Astrocyte (in vitro differentiated cells and primary cell): ENCODE data around the gene ZMIZ1. TPM values are rescaled to one million over a fixed set of nuclear protein-coding genes. Genes with fewer than 3 reads are reported as not detected.

Experiments used
- DNase-seq: peaks from one replicate; pipeline ENCODE4 v3.0.0-alpha.2; 2010; ENCODE audit warnings: low read depth
- FAIRE-seq: peaks from 2 replicates; lab custom pipeline; 2011; peaks lifted over from hg19 to GRCh38; lab: Jason Lieb, UNC
- H2AFZ ChIP-seq: 2 replicates; pipeline ENCODE4 v1.6.0; 2012; ENCODE audit warnings: low read depth, low read length, inconsistent platforms
- H3K27ac ChIP-seq: 2 replicates; pipeline ENCODE4 v1.5.1; 2011; ENCODE audit warnings: low read depth, low read length, inconsistent platforms
- H3K27me3 ChIP-seq: 2 replicates; pipeline ENCODE4 v1.6.0; 2011; ENCODE audit warnings: low read length, inconsistent platforms; ENCODE audit not compliant: insufficient read depth
- H3K36me3 ChIP-seq: 2 replicates; pipeline ENCODE4 v1.5.1; 2011; ENCODE audit warnings: low read length, inconsistent platforms; ENCODE audit not compliant: insufficient read depth
- H3K4me1 ChIP-seq: 2 replicates; pipeline ENCODE4 v1.5.1; 2011; ENCODE audit warnings: low read length, inconsistent platforms; ENCODE audit not compliant: insufficient read depth
- H3K4me2 ChIP-seq: 2 replicates; pipeline ENCODE4 v1.6.0; 2012; ENCODE audit warnings: low read length, inconsistent platforms
- H3K4me3 ChIP-seq: 2 replicates; pipeline ENCODE4 v1.5.1; 2011; ENCODE audit warnings: low read depth, mild to moderate bottlenecking, low read length, inconsistent platforms; ENCODE audit not compliant: insufficient read depth
- H3K79me2 ChIP-seq: 2 replicates; pipeline ENCODE4 v1.6.0; 2012; ENCODE audit warnings: mild to moderate bottlenecking, low read length, inconsistent platforms; ENCODE audit not compliant: insufficient read depth
- H3K9ac ChIP-seq: 2 replicates; pipeline ENCODE4 v1.6.0; 2012; ENCODE audit warnings: mild to moderate bottlenecking, low read length, inconsistent platforms
- H3K9me3 ChIP-seq: 2 replicates; pipeline ENCODE4 v1.5.1; 2012; ENCODE audit warnings: low read depth, mild to moderate bottlenecking, low read length, inconsistent platforms; ENCODE audit not compliant: insufficient read depth
- H4K20me1 ChIP-seq: 2 replicates; pipeline ENCODE4 v1.6.0; 2012; ENCODE audit warnings: low read length, inconsistent platforms; ENCODE audit not compliant: insufficient read depth
- H3K27ac Mint-ChIP-seq: one replicate; pipeline ENCODE4 v1.8.0; 2021; ENCODE audit warnings: mild to moderate bottlenecking, mixed read lengths; ENCODE audit not compliant: unreplicated experiment
- H3K27me3 Mint-ChIP-seq: one replicate; pipeline ENCODE4 v1.8.0; 2021; ENCODE audit warnings: low read depth, mixed read lengths; ENCODE audit not compliant: unreplicated experiment
- H3K36me3 Mint-ChIP-seq: one replicate; pipeline ENCODE4 v1.8.0; 2021; ENCODE audit warnings: low read depth, mixed read lengths; ENCODE audit not compliant: unreplicated experiment
- H3K4me1 Mint-ChIP-seq: one replicate; pipeline ENCODE4 v1.8.0; 2021; ENCODE audit warnings: low read depth, mixed read lengths; ENCODE audit not compliant: unreplicated experiment
- H3K4me3 Mint-ChIP-seq: one replicate; pipeline ENCODE4 v1.8.0; 2021; ENCODE audit warnings: mild to moderate bottlenecking, moderate library complexity, mixed read lengths; ENCODE audit not compliant: unreplicated experiment
- H3K9me3 Mint-ChIP-seq: one replicate; pipeline ENCODE4 v1.8.0; 2021; ENCODE audit warnings: mild to moderate bottlenecking, mixed read lengths; ENCODE audit not compliant: unreplicated experiment
- EZH2 ChIP-seq: IDR thresholded peaks from 2 replicates; pipeline ENCODE4 v1.6.1; 2012; ENCODE audit warnings: mild to moderate bottlenecking, low read length, inconsistent platforms; ENCODE audit not compliant: insufficient read depth
- total RNA-seq: library from RNA; stranded (reverse); gene quantifications from 2 replicates; pipeline ENCODE4 v1.2.1, GENCODE V29; 2021
- TF ChIP-seq, protein P1 (sequence below): IDR thresholded peaks from 2 replicates; pipeline ENCODE4 v1.5.1; 2011; ENCODE audit warnings: low read depth, mild to moderate bottlenecking, inconsistent platforms, low read length, moderate library complexity; ENCODE audit not compliant: insufficient read depth

Gene ZMIZ1
- total RNA-seq, 1 donor from 2014 or later = 45.5 TPM

DNA sequence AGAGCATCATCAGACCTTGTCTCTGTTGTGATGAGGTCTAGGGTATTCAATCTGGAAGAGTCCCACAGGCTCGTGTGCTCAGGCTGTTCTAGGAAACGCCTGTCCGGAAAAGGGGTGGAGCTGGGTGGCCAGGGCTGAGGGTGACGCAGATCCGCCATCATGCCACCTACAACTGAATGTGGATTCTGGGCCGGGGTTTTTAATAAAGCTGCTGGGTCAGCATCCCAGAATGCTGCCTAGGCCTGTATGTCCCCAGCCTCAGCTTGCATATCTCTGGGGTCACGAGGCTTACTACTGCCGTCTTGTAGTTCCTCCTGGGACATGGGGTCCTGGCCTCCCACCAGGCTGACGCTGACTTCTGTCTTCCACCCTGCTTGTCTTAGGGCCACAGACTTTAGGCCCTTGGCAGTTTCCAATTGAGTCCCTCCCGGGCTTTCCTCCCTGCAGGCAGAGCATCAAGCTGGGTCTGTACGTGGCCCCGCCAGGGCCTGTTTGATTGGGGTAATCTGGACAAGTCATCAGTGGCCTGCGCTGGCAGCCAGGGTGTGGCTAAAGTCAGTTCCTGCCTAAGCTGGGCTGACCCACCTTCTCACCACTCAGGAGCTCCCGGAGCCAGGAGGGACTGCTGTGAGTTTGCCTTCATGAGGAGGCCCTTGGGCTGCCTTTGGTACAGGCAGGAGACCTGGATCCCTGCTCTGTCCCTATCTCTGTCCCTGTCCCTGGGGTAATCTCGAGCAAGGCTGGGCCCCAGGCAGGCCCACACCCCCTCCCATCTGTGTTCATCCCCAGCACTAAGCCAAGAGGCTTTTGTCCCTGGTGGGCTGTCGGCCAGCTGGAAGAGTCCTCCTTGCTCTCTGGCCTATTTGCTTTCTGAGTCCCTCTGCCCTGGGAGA lies 79.9 kb downstream of the ZMIZ1 start:
- Histone ChIP-seq H4K20me1 (peaks cover 2% of the 10 kb centered on the region), H3K79me2 (peaks cover 74% of the 10 kb centered on the region), H3K27me3 (no peaks in the 10 kb centered on the region), H3K27ac (peak overlapping the region; percentile 95), H3K4me3 (no peak overlapping the region), H3K4me2 (peak overlapping the region; percentile 47), H3K4me1 (peaks cover 71% of the 10 kb centered on the region), H3K36me3 (no peaks in the 10 kb centered on the region), H3K9me3 (no peaks in the 10 kb centered on the region), H2AFZ (no peak overlapping the region), H3K9ac (peak overlapping the region; percentile 73)
- Mint-ChIP-seq H3K27ac (no peak overlapping the region), H3K4me3 (no peak overlapping the region), H3K36me3 (peaks cover 6% of the 10 kb centered on the region), H3K4me1 (peaks cover 28% of the 10 kb centered on the region), H3K27me3 (no peaks in the 10 kb centered on the region), H3K9me3 (no peaks in the 10 kb centered on the region)
- TF ChIP-seq, protein P1, sequence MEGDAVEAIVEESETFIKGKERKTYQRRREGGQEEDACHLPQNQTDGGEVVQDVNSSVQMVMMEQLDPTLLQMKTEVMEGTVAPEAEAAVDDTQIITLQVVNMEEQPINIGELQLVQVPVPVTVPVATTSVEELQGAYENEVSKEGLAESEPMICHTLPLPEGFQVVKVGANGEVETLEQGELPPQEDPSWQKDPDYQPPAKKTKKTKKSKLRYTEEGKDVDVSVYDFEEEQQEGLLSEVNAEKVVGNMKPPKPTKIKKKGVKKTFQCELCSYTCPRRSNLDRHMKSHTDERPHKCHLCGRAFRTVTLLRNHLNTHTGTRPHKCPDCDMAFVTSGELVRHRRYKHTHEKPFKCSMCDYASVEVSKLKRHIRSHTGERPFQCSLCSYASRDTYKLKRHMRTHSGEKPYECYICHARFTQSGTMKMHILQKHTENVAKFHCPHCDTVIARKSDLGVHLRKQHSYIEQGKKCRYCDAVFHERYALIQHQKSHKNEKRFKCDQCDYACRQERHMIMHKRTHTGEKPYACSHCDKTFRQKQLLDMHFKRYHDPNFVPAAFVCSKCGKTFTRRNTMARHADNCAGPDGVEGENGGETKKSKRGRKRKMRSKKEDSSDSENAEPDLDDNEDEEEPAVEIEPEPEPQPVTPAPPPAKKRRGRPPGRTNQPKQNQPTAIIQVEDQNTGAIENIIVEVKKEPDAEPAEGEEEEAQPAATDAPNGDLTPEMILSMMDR = no peak
- TF ChIP-seq EZH2 = no peak
- DNase-seq = no peak
- no peak for FAIRE-seq

DNA sequence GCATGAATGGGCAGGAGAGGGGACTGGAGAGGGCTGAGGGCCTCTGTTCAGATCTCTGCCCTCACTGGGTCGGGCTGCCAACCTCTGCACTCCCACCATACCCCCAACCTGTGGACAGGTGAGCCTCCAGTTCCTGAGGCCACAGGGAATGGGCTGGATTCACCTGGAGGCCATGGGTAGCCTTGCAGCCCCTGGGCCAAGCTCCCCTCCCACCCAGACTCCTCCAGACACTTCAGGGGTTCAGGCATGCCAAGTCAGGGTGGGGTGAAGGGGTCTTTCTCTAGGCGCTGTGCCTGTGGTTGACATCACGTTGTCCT lies 80.5 kb downstream of the ZMIZ1 start:
- H3K27ac ChIP-seq = peak overlapping the region; percentile 95
- DNase-seq = no peak
- peaks cover 74% of the 10 kb centered on the region for H3K79me2 ChIP-seq
- TF ChIP-seq, protein P1 = no peak
- TF ChIP-seq EZH2 = no peak
- no peak overlapping the region for H3K4me3 ChIP-seq
- no peak for FAIRE-seq
- no peaks in the 10 kb centered on the region for H3K27me3 ChIP-seq
- Mint-ChIP-seq H3K36me3 (peaks cover 6% of the 10 kb centered on the region), H3K4me3 (no peak overlapping the region), H3K27me3 (no peaks in the 10 kb centered on the region), H3K27ac (no peak overlapping the region), H3K4me1 (peaks cover 28% of the 10 kb centered on the region), H3K9me3 (no peaks in the 10 kb centered on the region)
- H3K9me3 ChIP-seq = no peaks in the 10 kb centered on the region
- peak overlapping the region; percentile 47 for H3K4me2 ChIP-seq
- H3K9ac ChIP-seq = peak overlapping the region; percentile 73
- peaks cover 69% of the 10 kb centered on the region for H3K4me1 ChIP-seq
- no peak overlapping the region for H2AFZ ChIP-seq
- H4K20me1 ChIP-seq = no peaks in the 10 kb centered on the region
- H3K36me3 ChIP-seq = no peaks in the 10 kb centered on the region
